ENCODE measurements around the gene HMGB4.

HMGB4 gene

GRCh38 chr1:33902486-33903209 is 38.8 kb downstream of the HMGB4 start:
- no peak for DNase-seq

GRCh38 chr1:33903210-33903589 is 39.3 kb downstream of the HMGB4 start:
- DNase-seq, result no peak

- no peak for DNase-seq
Observed at GRCh38 chr1:33905241-33905640, 41.4 kb downstream of the HMGB4 start.

GRCh38 chr1:33906156-33906555 is 42.3 kb downstream of the HMGB4 start:
- no peak for DNase-seq

GRCh38 chr1:33908324-33908956 is 44.6 kb downstream of the HMGB4 start:
- DNase-seq, result no peak

Data from right hindlimb (tissue), 1 donor.